Mesendoderm (in vitro differentiated cells): Measurements from ENCODE around the gene ARHGAP28.
A peak's percentile ranks its signal among the peaks of the same experiment; 100 is the strongest.

Source experiments
- DNase-seq: peaks from one replicate; pipeline ENCODE4 v3.0.0; 2013
- H2AK5ac ChIP-seq: 2 replicates; pipeline ENCODE4 v1.6.1; 2013; ENCODE audit warnings: low read length, inconsistent platforms
- H2BK120ac ChIP-seq: 2 replicates; pipeline ENCODE4 v1.6.1; 2013; ENCODE audit warnings: low read depth, mild to moderate bottlenecking, low read length, moderate library complexity, mixed read lengths
- H2BK15ac ChIP-seq: replicated peaks from 2 replicates; pipeline ENCODE4 v1.6.1; 2013; ENCODE audit warnings: low read depth, mild to moderate bottlenecking, moderate library complexity
- H2BK5ac ChIP-seq: 2 replicates; pipeline ENCODE4 v1.6.1; 2013; ENCODE audit warnings: low read length, inconsistent platforms
- H3K18ac ChIP-seq: 2 replicates; pipeline ENCODE4 v1.6.1; 2013; ENCODE audit warnings: mild to moderate bottlenecking, low read length, mixed read lengths
- H3K23ac ChIP-seq: one replicate; pipeline ENCODE4 v1.6.1; 2013; ENCODE audit warnings: low read length
- H3K27ac ChIP-seq: 2 replicates; pipeline ENCODE4 v1.5.1; 2013; ENCODE audit warnings: low read depth, mild to moderate bottlenecking, inconsistent platforms, low read length, moderate library complexity
- H3K27me3 ChIP-seq: 2 replicates; pipeline ENCODE4 v1.6.1; 2013; ENCODE audit warnings: low read length, control low read depth, mild to moderate bottlenecking, inconsistent platforms; ENCODE audit not compliant: insufficient read depth, poor library complexity
- H3K36me3 ChIP-seq: 2 replicates; pipeline ENCODE4 v1.6.1; 2013; ENCODE audit warnings: low read length, inconsistent platforms; ENCODE audit not compliant: control insufficient read depth, insufficient read depth
- H3K4ac ChIP-seq: one replicate; pipeline ENCODE4 v1.6.1; 2013; ENCODE audit warnings: low read depth, mild to moderate bottlenecking, low read length, moderate library complexity
- H3K4me1 ChIP-seq: 2 replicates; pipeline ENCODE4 v1.6.1; 2013; ENCODE audit warnings: low read depth, low read length, inconsistent platforms; ENCODE audit not compliant: control insufficient read depth
- H3K4me2 ChIP-seq: 2 replicates; pipeline ENCODE4 v1.6.1; 2013; ENCODE audit warnings: low read length
- H3K4me3 ChIP-seq: 2 replicates; pipeline ENCODE4 v1.5.1; 2013; ENCODE audit warnings: mild to moderate bottlenecking, low read length
- H3K56ac ChIP-seq: one replicate; pipeline ENCODE4 v1.6.1; 2013; ENCODE audit warnings: low read length
- H3K79me1 ChIP-seq: 2 replicates; pipeline ENCODE4 v1.6.1; 2013; ENCODE audit warnings: low read length, inconsistent platforms
- H3K79me2 ChIP-seq: 2 replicates; pipeline ENCODE4 v1.6.1; 2013; ENCODE audit warnings: mild to moderate bottlenecking, low read length; ENCODE audit not compliant: control insufficient read depth, insufficient read depth
- H3K9ac ChIP-seq: 2 replicates; pipeline ENCODE4 v1.6.1; 2013; ENCODE audit warnings: low read length, inconsistent platforms
- H4K5ac ChIP-seq: one replicate; pipeline ENCODE4 v1.6.1; 2013; ENCODE audit warnings: low read length
- H4K8ac ChIP-seq: one replicate; pipeline ENCODE4 v1.6.1; 2013; ENCODE audit warnings: low read depth, mild to moderate bottlenecking, control low read depth, low read length, moderate library complexity
- WGBS: extraction: QIAGEN DNeasy Blood & Tissue Kit; methylation state at CpG from one replicate; pipeline ENCODE4 v1.1.7; 2013; ENCODE audit warnings: low lambda C conversion rate, missing lambda C conversion rate; ENCODE audit not compliant: insufficient coverage; ENCODE audit errors: extremely low coverage; 5-methylcytosine and 5-hydroxymethylcytosine counted together

Gene ARHGAP28

GRCh38 chr18:6885992-6886796 lies 156.7 kb downstream of the ARHGAP28 start:
- Histone ChIP-seq H4K8ac (no peak overlapping the region), H3K56ac (no peak overlapping the region), H3K23ac (no peak overlapping the region), H3K18ac (no peak overlapping the region), H3K27me3 (no peaks in the 10 kb centered on the region), H3K9ac (no peak overlapping the region), H3K4me3 (no peak overlapping the region), H3K36me3 (no peaks in the 10 kb centered on the region), H2BK5ac (no peak overlapping the region), H2BK120ac (no peak overlapping the region), H3K4me2 (no peak overlapping the region), H3K27ac (no peak overlapping the region), H2AK5ac (no peak overlapping the region), H4K5ac (no peak overlapping the region), H3K4ac (peak overlapping the region; percentile 55), H3K4me1 (no peaks in the 10 kb centered on the region), H2BK15ac (no peak overlapping the region), H3K79me2 (no peaks in the 10 kb centered on the region), H3K79me1 (no peaks in the 10 kb centered on the region)
- DNase-seq, result peak; percentile 70
- WGBS, result no CpG with 5 or more reads among the region's 4 CpGs

GRCh38 chr18:6886797-6887330 lies 157.3 kb downstream of the ARHGAP28 start:
- no peak overlapping the region for H2AK5ac ChIP-seq
- no peak overlapping the region for H3K9ac ChIP-seq
- H3K36me3 ChIP-seq, result no peaks in the 10 kb centered on the region
- no CpG with 5 or more reads among the region's 6 CpGs for WGBS
- H3K4me2 ChIP-seq, result no peak overlapping the region
- H3K4me3 ChIP-seq, result no peak overlapping the region
- H4K5ac ChIP-seq, result no peak overlapping the region
- H2BK5ac ChIP-seq, result no peak overlapping the region
- no peak overlapping the region for H2BK120ac ChIP-seq
- no peak overlapping the region for H4K8ac ChIP-seq
- no peak overlapping the region for H3K56ac ChIP-seq
- no peak for DNase-seq
- no peaks in the 10 kb centered on the region for H3K79me2 ChIP-seq
- H2BK15ac ChIP-seq, result no peak overlapping the region
- H3K4me1 ChIP-seq, result no peaks in the 10 kb centered on the region
- no peak overlapping the region for H3K27ac ChIP-seq
- H3K18ac ChIP-seq, result no peak overlapping the region
- no peak overlapping the region for H3K4ac ChIP-seq
- H3K79me1 ChIP-seq, result no peaks in the 10 kb centered on the region
- H3K27me3 ChIP-seq, result no peaks in the 10 kb centered on the region
- no peak overlapping the region for H3K23ac ChIP-seq

- WGBS, result no CpG with 5 or more reads among the region's 3 CpGs
- H2AK5ac ChIP-seq, result no peak overlapping the region
- no peaks in the 10 kb centered on the region for H3K27me3 ChIP-seq
- no peak overlapping the region for H3K4ac ChIP-seq
- no peak overlapping the region for H3K23ac ChIP-seq
- no peak overlapping the region for H2BK120ac ChIP-seq
- H3K4me3 ChIP-seq, result no peak overlapping the region
- no peak overlapping the region for H3K18ac ChIP-seq
- H3K79me2 ChIP-seq, result no peaks in the 10 kb centered on the region
- no peak overlapping the region for H3K9ac ChIP-seq
- no peak overlapping the region for H2BK5ac ChIP-seq
- no peaks in the 10 kb centered on the region for H3K79me1 ChIP-seq
- H3K36me3 ChIP-seq, result no peaks in the 10 kb centered on the region
- H3K4me2 ChIP-seq, result no peak overlapping the region
- H2BK15ac ChIP-seq, result no peak overlapping the region
- no peaks in the 10 kb centered on the region for H3K4me1 ChIP-seq
- no peak for DNase-seq
- H4K8ac ChIP-seq, result no peak overlapping the region
- no peak overlapping the region for H3K27ac ChIP-seq
- H4K5ac ChIP-seq, result no peak overlapping the region
- no peak overlapping the region for H3K56ac ChIP-seq
These were observed 162.3 kb downstream of the ARHGAP28 start for GRCh38 chr18:6891788-6892187.

GRCh38 chr18:6901286-6901926 lies 171.9 kb downstream of the ARHGAP28 start:
- Histone ChIP-seq H2AK5ac (no peak overlapping the region), H3K27me3 (no peaks in the 10 kb centered on the region), H3K18ac (no peak overlapping the region), H4K5ac (no peak overlapping the region), H3K4me3 (no peak overlapping the region), H2BK120ac (no peak overlapping the region), H4K8ac (no peak overlapping the region), H2BK5ac (no peak overlapping the region), H3K4me2 (no peak overlapping the region), H3K27ac (no peak overlapping the region), H2BK15ac (no peak overlapping the region), H3K79me1 (no peaks in the 10 kb centered on the region), H3K56ac (no peak overlapping the region), H3K4me1 (no peaks in the 10 kb centered on the region), H3K23ac (no peak overlapping the region), H3K9ac (no peak overlapping the region), H3K36me3 (peaks cover 2% of the 10 kb centered on the region), H3K79me2 (no peaks in the 10 kb centered on the region), H3K4ac (no peak overlapping the region)
- DNase-seq, result no peak
- WGBS, result no CpG with 5 or more reads among the region's 3 CpGs

- Histone ChIP-seq H2AK5ac (no peak overlapping the region), H3K23ac (no peak overlapping the region), H3K36me3 (no peaks in the 10 kb centered on the region), H3K4me1 (no peaks in the 10 kb centered on the region), H3K4ac (no peak overlapping the region), H4K8ac (no peak overlapping the region), H3K4me3 (no peak overlapping the region), H3K18ac (no peak overlapping the region), H3K4me2 (no peak overlapping the region), H2BK5ac (no peak overlapping the region), H3K79me1 (no peaks in the 10 kb centered on the region), H3K27me3 (no peaks in the 10 kb centered on the region), H4K5ac (no peak overlapping the region), H2BK15ac (no peak overlapping the region), H3K56ac (no peak overlapping the region), H3K9ac (no peak overlapping the region), H3K27ac (no peak overlapping the region), H3K79me2 (no peaks in the 10 kb centered on the region), H2BK120ac (no peak overlapping the region)
- WGBS, result no CpG with 5 or more reads among the region's 3 CpGs
- peak; percentile 73 for DNase-seq
These were observed 187.6 kb downstream of the ARHGAP28 start for GRCh38 chr18:6917072-6917471.
